Stimulated activated CD4-positive, alpha-beta T cell treated with anti-CD3 and anti-CD28 coated beads, Interleukin-12 subunit alpha, Interleukin-12 subunit beta, amount 100 ng/mL, for 4 hours (primary cell): Measurements from ENCODE around the gene PDE6A.
A peak's percentile ranks its signal among the peaks of the same experiment; 100 is the strongest.

Experiments
- DNase-seq: peaks from one replicate; pipeline ENCODE4 v3.0.0-alpha.2; 2020

Gene PDE6A

GRCh38 chr5:149833116-149833827, 111.3 kb downstream of the PDE6A start:
- DNase-seq, result no peak

DNA sequence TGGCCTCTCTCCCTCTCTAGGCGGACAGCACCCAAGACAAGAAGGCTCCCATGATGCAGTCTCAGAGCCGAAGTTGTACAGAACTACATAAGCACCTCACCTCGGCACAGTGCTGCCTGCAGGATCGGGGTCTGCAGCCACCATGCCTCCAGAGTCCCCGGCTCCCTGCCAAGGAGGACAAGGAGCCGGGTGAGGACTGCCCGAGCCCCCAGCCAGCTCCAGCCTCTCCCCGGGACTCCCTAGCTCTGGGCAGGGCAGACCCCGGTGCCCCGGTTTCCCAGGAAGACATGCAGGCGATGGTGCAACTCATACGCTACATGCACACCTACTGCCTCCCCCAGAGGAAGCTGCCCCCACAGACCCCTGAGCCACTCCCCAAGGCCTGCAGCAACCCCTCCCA, 112.0 kb downstream of the PDE6A start:
- no peak for DNase-seq

DNA sequence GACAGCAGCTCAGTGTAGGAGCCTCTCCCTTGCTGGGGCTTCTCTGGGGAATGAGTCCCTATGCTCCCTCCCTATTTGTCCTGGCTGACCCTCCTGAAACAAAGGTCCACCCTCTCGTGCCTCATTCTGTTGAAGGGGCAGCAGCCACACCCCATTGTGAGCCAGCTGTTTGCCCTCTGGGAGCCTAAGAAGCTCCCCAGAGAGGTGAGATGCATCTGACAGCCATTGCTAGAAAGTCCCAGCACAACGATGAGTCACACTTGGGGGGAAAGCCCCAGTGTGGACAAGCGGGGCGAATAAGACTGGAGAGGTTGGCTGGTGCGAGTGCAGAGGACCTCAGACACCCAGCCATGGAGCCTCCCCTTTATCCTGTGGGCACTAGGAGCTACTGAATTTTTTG, 113.1 kb downstream of the PDE6A start:
- peak; percentile 16 for DNase-seq

GRCh38 chr5:149830579-149830978, 114.0 kb downstream of the PDE6A start:
- DNase-seq, result no peak

DNA sequence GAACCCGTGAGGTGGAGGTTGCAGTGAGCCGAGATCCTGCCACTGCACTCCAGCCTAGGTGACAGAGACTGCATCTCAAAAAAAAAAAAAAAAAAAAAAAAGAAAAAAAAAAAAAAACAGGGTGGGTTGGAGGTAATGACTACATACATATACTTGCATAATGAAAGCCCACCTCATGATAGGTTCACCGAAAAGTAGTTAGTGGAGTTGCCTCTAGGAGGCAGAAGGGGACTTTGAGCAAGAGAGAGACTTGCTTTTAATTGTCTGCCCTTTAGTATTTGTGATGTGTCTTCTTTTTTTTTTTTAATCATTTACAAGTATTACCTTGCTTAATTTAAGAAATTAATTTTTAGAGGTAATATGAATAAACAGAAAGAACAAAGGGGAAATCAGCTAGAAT, 114.6 kb downstream of the PDE6A start:
- DNase-seq, result no peak

DNA sequence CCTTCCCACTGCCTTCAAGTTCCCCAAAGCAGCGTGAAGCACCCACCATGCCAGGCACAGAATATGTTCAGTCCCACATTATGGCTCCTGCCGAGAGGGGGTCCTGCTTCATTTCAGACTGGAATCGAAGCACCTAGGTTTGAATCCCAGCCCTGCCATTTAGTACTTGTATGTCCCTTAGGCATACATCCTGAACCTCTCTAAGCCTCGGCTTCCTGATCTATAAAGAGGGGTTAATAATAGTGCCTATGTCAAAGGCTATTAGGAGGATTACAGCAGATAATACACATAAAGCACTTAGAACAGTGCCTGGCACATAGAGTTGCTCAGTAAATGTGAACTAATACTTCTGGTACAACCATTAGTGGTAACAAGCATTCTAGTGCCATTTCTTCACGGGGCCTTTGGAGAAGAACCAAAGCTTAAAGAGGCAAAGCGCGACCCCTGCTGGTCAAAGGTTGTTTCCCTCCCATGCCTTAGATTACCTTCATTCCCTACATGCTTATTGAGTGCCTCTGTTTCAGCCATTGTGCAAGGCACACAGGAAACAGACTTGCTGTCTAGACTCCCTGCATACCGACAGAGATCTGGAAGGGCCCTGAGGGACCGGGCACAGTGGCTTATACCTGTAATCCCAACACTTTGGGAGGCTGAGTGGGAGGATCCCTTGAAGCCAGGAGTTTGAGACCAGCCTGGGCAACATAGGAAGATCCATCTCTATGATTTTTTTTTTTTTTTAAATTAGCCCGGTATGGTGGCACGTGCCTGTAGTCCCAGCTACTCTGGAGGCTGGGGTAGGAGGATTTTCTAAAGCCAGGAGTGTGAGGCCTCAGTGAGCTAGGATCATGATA, 116.2 kb downstream of the PDE6A start:
- peak; percentile 79 for DNase-seq

- no peak for DNase-seq
These were observed 117.0 kb downstream of the PDE6A start for GRCh38 chr5:149827546-149827945.

- DNase-seq, result no peak
These were observed 117.5 kb downstream of the PDE6A start for GRCh38 chr5:149827086-149827485.

DNA sequence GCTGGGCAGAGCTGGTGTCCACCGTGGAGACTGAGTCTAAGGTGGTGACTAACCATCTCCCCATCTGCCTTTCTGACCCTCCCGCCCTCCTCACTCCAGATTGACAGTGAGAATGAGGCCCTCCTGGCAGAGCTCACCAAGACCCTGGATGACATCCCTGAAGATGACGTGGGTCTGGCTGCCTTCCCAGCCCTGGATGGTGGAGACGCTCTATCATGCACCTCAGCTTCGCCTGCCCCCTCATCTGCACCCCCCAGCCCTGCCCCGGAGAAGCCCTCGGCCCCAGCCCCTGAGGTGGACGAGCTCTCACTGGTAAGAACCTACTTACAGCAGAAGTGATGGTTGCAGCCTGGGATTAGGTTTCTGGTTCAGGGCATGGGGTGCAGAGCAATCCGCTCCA, 118.0 kb downstream of the PDE6A start:
- DNase-seq, result no peak

DNA sequence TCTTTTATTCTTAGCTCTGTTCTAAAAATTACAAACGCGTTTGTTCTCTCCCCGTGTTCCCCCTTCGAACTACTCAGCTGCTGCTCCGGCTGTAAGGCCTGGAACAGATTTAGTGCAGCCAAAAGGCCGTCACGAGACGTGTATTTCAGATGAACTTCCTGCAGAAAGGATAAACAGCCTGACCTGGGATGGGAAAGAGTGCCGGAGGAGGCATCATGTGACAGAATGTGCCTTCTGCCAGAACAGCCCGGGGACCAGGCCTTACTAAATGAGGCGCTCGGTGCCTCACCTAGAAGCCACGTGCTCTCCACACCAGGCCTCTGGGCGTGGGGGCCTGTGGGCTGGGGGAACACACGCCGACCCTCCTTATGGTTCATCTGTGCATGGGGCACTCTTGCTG, 119.7 kb downstream of the PDE6A start:
- DNase-seq, result no peak

- DNase-seq, result no peak
These were observed 120.5 kb downstream of the PDE6A start for GRCh38 chr5:149824120-149824519.

DNA sequence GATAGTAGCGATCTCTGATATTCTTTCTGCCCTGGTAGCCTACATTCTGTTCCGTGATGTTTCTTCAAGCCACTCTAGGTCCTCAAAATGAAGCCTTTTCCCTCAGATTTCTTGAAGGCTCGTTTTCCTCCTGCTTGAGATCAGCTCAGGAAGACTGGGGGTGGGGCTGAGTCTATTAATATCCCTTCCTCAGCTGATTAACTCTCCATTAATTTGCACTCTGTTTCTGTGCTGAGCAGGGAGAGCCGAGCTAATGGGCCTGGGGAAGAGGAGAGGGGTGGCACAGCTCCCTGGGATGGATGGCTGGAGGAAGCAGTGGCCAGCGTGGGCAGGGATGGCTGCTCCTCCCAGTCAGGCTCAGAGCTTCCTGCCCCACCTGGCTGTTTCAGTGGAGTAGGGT, 121.2 kb downstream of the PDE6A start:
- no peak for DNase-seq

DNA sequence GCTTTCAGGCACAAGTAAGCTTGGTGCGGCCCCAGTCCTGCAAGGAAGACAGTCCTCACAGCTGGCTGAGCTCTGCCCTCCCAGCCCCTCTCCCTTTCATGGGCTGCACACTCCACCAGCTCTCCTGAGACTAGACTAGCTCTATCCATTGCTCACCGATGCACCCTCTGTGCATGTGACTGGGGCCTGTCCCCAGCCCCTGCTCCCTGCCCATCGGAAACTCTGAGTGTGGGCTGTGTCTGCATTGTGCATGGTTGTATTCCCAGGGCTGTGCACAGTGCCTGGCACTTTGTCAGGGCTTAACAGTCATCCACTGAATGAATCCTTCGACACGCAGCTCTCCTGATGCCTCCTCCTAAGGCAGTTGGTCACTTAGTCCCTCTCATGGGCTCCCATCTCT, 122.3 kb downstream of the PDE6A start:
- no peak for DNase-seq

- DNase-seq, result no peak
These were observed 123.8 kb downstream of the PDE6A start for GRCh38 chr5:149820536-149821510.

GRCh38 chr5:149820012-149820411, 124.6 kb downstream of the PDE6A start:
- DNase-seq, result no peak

DNA sequence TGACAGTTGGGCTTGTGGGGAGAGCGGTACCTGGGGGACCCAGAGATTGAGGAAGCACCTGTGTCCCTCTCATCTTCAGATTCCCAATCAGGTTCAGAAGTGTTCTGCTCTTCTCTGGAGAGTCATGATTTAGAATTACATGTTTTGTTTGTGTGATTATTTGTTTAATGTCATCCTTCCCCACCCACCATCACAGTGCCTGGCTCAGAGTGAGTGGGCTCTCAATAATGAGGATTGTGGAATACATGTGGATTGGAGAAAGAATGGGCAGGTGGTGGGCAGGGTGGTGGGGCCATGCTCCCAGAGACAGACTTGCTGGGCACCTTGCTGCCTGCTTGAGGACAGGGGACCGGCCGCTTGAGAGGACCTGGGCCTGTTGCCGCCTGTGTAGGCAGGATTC, 126.5 kb downstream of the PDE6A start:
- no peak for DNase-seq

DNA sequence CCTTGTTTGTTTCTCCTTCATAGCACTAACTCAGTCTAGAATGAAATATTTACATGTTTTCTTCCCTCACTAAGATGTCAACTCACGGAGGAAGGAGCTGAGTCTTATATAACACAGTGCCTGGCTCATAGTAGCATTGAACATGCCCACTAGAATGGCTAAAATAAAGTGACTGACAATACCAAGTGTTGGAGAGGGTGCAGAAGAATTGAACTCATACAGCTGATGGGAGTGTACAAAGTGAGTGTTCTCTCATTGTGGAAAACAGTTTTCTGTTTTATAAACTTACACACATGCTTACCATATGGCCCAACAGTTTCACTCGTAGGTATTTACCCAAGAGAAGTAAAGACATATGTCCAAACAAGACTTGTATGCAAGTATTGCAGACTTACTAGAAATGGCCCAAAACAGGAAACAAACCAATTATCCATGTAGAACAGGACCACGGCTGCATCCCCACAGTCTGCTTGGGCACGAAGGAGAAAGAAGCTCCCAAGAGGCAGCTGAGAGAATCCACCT, 127.0 kb downstream of the PDE6A start:
- DNase-seq, result no peak

DNA sequence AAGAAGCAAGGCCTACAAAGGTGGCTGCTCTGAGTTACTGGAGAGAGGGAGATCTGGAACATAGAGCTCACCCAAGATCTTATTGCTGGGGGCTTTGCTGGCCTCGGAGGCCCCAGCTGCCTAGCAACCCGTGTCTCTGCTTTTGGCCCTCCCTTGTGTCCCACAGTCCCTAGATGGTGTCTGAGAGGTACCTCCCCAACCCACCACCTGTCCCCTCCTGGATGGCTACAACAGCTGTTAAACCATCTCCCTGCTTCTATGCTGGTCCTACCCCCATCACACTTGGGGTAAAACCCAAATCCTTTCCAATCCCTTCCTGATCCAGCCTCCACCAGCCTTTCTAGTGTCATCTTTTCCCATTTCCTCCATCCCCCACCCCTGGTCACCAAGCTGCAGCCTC, 127.9 kb downstream of the PDE6A start:
- no peak for DNase-seq

DNA sequence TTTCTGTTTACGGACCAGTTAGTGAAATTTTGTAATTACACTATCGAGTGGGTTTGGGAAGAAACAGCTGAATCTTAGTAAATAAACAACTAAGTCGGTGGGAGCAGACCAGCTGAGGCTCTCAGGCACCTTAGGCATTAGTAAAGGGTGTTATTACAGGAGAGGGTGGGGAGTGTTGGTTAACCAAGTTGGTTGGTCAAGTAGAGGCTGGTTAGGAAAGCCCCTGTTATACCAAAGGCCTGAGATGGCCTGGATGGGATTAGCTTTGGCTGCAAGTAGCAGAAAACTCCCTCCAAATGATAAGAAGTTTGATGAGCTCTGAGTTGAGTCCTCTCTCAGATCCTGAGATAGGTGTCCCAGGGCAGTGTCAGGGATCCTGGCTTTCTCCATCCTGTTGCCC, 133.1 kb downstream of the PDE6A start:
- no peak for DNase-seq

DNA sequence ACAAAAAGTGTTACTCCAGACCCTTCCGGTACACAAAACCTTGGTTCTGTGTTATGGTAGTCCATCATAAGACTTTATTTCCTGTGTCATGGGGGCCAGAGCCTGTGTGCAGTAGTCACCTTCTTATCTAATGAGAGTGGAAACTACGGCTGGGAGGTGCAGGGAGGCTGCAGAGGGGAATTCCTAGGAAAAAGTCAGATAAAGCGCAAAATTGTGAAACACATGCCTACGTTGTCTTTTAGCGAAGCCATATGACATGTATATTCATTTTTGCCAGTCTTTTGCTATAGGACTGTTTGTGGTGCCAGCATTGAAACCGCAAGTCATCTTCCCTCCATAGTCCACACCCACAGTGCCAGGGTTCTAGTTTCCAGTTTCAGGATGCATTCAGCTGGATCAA, 133.7 kb downstream of the PDE6A start:
- DNase-seq, result no peak

- no peak for DNase-seq
These were observed 134.5 kb downstream of the PDE6A start for GRCh38 chr5:149809931-149810691.
